NCI-H1436 treated with DMSO at 0.1 percent for 48 hours (cell line): ENCODE data around the gene TOP3B.

Experiments used
- DNase-seq: peaks from one replicate; lab custom pipeline; 2025; lab: John Stamatoyannopoulos, UW

Gene TOP3B

GRCh38 chr22:21978564-21979386 lies 3.8 kb downstream of the TOP3B start:
- no peak for DNase-seq

GRCh38 chr22:21977814-21978213 lies 4.8 kb downstream of the TOP3B start:
- DNase-seq = no peak

DNA sequence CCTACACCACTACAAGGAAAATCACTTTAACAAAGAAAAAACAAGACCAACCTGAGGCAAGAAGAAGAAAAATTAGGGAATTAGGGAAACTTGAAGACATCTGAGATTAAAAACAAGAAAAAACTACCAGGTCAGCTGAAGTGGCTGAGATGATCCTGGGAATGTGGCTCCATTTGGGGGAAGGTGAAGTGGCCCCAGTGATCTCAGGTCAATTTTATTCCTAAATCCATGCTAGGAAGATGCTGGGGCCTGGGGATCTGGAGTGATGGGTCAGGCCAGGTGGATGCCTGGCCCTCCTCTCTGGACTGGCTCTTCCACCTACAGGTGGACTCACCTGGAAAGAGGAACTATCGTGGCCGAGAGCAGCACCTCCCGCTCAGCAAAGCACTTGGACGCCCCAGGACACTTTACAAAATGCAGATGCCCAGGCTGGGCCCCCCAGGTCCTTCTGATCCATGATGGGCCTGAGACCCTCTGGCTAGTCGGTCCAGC lies 6.7 kb downstream of the TOP3B start:
- no peak for DNase-seq

DNA sequence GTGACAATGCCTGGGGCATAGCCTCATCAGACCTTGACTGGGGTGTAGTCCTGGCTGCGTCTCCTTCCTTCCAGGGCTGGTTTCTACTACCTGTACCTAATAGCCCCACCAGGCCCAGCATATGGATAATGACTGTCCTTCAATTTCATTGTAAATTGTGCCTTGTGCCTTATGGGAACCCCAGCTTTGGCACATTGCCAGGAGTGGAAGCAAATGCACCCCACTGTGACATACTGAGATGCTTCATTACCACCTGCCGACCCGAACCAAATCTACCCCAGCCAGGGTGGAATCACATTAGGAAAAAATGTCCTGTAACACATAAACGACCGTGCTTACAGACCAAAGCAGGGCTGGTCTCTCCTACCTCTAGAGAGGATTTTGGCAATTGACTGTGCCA lies 7.3 kb downstream of the TOP3B start:
- DNase-seq = no peak

- no peak for DNase-seq
These were observed 8.4 kb downstream of the TOP3B start for GRCh38 chr22:21974058-21974649.

- DNase-seq = no peak
These were observed 9.8 kb downstream of the TOP3B start for GRCh38 chr22:21972806-21973205.

DNA sequence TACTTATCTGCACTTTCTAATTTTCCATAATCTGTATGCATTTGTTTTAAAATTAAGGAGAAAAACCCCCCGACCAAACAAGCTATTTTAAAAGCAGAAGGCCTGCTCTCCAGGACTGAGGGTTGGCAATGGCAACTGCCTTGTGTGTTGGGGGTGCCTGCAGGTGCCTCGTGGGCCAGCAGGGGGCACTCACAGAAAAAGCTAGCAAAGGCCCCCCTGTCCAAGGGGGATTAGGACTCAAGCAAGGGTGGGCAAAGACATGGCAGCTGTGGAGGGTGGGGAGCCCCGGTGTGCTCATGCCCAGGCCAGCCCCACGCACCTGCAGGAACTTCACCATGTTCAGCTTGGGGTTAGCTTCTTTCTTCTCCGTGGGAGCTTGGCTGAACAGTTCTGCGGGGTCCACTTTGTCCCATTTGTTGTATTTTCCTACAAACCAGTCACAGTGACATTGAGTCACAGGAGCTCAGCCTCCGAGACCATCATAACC lies 10.3 kb downstream of the TOP3B start:
- no peak for DNase-seq

GRCh38 chr22:21971858-21972275 lies 10.7 kb downstream of the TOP3B start:
- no peak for DNase-seq

DNA sequence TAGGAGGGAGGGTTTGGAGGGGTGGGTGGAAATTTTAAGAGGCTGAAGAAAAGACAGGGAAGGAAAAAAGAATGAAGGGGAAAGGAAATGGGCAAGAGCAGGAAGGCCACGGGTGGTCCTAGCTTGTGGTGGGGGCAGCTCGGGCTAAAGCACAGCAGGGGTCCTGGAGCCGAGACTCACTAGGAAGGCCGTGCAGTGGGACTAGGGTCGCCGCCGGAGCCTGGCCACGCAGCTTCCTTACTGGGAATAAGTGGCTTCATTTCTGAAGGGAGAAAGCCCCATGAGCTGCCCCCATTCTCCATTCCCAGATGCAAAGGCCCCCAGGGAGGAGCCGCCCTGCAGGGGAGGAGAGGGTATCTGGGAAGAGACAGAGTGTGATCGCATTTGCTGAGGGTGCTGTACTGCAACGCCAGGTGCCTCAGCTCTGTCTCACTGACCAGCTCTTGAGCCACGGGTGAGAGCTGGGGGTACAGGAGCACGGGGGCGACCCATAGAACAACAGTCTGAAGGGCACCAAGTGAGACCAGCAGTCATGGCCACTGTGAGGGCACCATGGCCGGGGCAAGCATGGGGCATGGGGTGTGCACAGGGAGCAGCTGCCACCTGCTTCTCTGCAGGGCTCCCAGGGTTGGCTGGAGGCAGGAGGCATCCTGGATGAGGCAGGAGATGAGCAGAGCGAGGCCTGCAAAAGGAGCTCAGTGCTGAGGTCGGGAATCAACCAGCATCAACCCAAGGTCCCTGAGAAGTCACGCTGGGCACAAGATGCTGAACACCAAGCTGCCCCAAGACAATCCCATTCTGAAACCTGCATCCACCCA lies 11.6 kb downstream of the TOP3B start:
- no peak for DNase-seq

- DNase-seq = no peak
These were observed 12.4 kb downstream of the TOP3B start for GRCh38 chr22:21970037-21970799.

DNA sequence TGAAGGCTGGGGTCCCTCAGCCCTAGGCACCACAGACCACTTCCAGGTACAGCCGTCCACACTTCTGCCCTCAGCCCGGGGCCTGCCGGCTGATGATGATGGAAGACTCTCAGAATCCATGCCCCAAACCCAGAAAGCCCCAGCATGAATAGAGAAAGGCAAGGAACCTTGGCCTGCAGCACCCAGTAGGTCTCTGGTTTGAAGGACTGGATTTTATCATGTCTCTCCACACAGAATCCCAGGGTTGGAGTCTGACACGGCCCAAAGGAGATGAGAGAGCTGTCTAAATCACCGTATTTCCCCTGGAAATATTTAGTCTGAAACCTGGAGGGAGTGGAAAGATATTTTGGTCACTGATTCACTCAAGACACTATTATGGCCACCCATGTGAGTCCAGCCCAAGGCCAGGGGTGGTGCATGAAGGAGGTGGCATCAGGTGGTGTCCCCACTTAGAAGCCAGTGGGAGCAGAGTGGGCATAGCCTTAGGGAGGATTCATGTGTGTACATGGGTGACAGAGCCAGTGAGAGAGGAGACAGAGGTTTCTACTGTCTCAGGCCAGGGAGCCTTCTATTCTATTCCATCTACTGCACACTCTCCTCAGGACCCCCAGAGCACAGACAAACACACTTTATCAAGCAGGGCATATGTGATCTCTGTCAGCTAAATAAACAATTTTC lies 14.0 kb downstream of the TOP3B start:
- DNase-seq = no peak

DNA sequence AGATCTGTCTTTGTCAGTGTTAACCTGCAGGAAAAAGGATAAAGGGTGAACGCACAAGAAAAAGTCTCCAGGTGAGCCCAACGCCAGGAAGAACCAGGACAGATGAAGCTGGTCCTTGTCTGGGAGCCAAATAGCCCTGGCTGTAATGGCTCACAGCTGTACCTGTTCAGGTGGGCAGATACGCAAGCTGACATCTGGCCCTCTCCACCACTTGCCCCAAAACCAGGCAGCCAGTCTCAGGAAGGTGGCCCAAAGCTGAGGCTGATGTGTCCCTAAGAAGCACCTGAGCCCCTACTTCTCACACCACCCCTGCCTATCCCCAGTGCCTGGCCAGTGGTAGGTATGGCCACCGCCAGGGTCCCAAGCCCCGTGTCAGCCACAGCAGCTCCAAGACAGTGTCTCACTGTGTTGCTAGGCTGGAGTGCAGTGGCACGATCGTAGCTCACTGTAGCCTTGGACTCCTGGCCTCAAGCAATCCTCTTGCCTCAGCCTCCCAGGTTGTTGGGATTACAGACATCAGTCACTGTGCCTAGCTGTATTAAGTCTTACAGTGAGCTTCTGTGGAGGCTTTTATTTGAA lies 14.8 kb downstream of the TOP3B start:
- DNase-seq = no peak

DNA sequence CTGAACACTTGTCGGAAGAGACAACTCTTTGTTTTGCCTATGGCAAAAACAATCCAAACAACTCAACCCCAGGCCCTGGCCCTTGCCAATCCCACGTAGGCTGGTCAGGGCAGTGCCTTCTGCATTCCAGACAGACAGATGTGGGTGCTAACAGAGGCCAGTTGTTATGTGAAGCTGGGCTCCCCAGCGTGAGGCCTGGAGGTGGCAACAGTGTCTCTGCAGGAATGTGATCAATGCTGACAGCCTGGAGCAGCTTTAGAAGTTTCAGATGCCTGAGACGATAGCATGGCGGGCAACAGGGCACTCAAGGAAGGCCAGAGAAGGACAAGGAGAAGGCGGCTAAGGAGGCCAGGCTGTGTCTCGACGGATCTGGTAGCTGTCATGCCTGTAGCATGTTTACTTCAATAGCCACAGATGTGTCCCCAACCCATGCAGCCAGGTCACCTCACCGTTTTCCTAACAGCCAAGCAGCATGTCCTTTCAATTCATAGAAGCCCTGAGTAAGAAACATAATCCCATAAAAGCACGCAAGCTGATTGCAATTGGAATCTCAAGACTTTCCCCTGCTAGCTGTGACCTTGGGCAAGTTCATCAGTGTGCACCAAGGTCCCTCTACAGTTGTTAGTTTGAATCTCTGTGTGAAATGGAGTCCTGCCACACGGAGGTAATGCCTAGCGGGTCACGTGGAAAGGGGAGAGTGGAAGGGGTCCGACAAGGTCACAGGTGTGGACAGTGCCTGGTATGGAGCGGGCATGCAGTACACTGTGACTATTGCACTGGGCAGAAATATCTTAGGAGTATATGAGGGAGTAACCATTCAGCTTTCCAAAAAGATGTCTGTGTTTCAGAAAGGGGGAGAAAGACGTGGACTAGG lies 15.7 kb downstream of the TOP3B start:
- no peak for DNase-seq

DNA sequence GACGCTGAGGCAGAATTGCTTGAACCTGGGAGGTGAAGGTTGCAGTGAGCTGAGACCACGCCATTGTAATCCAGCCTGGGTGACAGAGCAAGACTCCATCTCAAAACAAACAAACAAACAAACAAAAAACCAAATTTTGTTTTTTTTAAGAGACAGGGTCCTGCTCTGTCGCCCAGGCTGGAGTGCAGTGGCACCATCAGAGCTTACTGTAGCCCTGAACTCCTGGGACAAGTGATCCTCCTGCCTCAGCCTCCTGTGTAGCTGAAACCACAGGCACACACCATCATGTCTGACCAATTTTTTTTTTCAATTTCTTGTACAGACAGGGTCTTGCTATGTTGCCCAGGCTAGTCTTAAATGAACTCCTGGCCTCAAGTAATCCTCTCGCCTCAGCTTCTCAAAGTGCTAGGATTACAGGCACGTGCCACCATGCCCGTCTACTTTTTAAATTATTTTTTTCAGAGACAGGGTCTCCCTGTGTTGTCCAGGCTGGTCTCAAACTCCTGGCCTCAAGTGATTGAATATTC lies 16.8 kb downstream of the TOP3B start:
- no peak for DNase-seq

DNA sequence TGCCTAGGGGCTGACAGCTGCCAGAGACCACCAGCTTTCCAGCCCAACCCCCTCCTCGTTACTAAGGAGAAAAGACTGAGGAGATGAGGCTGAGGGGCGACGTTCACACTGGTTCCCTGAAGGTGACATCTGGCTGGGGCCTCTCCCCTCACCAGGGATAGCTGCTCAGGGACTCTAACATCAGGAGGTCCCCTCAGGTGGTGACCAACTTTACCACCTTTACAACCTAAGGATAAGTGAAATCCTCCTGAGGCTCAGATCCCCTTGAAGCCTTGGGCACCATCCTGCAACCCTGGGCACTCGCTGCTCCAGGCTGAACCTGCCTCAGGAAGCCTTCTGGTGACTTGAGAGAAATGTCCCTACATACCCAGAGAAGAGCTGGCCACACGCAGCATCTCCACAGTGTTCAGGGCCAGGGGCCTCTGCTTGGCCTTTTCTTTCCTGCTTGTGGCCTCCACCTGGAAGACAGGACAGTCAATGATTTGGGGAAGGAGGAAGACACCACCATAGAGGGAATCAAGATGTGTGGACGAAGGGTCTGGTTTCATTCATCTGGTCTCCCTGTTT lies 17.6 kb downstream of the TOP3B start:
- DNase-seq = no peak

- DNase-seq = no peak
These were observed 18.4 kb downstream of the TOP3B start for GRCh38 chr22:21964234-21964633.

DNA sequence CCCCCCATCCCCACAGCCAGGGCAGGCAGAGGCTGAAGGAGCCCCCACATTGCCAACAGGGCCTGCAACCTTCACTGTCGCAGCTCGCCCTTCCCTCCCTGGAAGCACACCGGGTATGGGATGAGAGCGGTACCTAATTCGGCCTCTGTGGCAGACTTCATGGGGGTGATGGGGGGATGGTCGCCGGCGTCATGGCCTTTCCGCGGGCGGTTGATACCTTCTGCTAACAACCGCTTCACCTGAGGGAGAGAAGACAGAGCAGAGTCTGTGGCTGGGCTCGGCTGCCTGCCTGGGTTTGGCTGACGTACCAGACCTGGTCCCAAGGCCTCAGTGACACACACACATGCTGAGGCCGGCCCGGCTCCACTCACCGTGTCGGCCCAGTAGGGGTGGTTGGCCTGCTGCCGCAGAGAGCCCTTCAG lies 18.8 kb downstream of the TOP3B start:
- DNase-seq = no peak

GRCh38 chr22:21963286-21963685 lies 19.3 kb downstream of the TOP3B start:
- DNase-seq = no peak

DNA sequence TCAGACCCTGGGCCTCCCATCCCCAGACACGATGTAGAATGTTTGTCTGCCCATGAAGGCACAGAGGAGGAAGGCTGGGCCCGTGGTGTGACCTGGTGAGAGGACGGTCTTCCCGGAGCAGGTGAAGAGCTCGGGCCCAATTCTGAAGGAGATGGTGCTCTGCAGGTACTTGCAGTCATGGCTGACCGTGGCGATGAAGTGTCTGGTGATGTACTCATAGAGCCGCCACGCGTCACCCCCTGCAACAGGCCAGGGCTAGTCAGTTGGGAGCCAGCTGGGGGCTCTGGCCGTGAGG lies 20.0 kb downstream of the TOP3B start:
- no peak for DNase-seq
